WTC11 (cell line): ENCODE data around the gene ALKBH4. TPM values are rescaled to one million over a fixed set of nuclear protein-coding genes. Genes with fewer than 3 reads are reported as not detected.

Experiments used
- ATAC-seq: fragments of 200-7000 bp; cut with Tn5 transposase; 2 replicates; pipeline ENCODE4 v1.10.0; 2021; ENCODE audit warnings: mild to moderate bottlenecking, moderate library complexity
- CTCF ChIA-PET: fragments of 300-600 bp; sonication (Branson Sonifier 250); formaldehyde crosslinking; loops from one replicate; lab custom pipeline; 2021; ENCODE audit warnings: antibody characterized with exemption; lab: Charles Lee
- POLR2A ChIA-PET: fragments of 350-600 bp; sonication (Branson Sonifier 250); formaldehyde crosslinking; loops from one replicate; lab custom pipeline; 2021; ENCODE audit warnings: antibody characterized with exemption; lab: Charles Lee
- DNase-seq: peaks from one replicate; pipeline ENCODE4 v3.0.0; 2021; ENCODE audit warnings: low spot score
- H3K27ac Mint-ChIP-seq: 2 replicates; pipeline ENCODE4 v1.8.0; 2021; ENCODE audit warnings: mixed read lengths
- H3K27me3 Mint-ChIP-seq: 2 replicates; pipeline ENCODE4 v1.8.0; 2021; ENCODE audit warnings: low read depth, mild to moderate bottlenecking, moderate library complexity, mixed read lengths
- H3K36me3 Mint-ChIP-seq: 2 replicates; pipeline ENCODE4 v1.8.0; 2021; ENCODE audit warnings: mixed read lengths
- H3K4me1 Mint-ChIP-seq: 2 replicates; pipeline ENCODE4 v1.8.0; 2022; ENCODE audit warnings: mixed read lengths
- H3K4me3 Mint-ChIP-seq: 2 replicates; pipeline ENCODE4 v1.8.0; 2021; ENCODE audit warnings: mild to moderate bottlenecking, moderate library complexity, mixed read lengths
- H3K9me3 Mint-ChIP-seq: 2 replicates; pipeline ENCODE4 v1.8.0; 2021; ENCODE audit warnings: mixed read lengths
- CREB1 ChIP-seq: sonication (generic); formaldehyde crosslinking; IDR thresholded peaks from 2 replicates; pipeline ENCODE4 v1.8.0; 2023; ENCODE audit warnings: mild to moderate bottlenecking, missing genetic modification reagents
- ETV6 ChIP-seq: sonication (generic); formaldehyde crosslinking; IDR thresholded peaks from 2 replicates; pipeline ENCODE4 v1.8.1; 2022; ENCODE audit warnings: mild to moderate bottlenecking, missing genetic modification reagents
- JUN ChIP-seq: sonication (generic); formaldehyde crosslinking; IDR thresholded peaks from 2 replicates; pipeline ENCODE4 v1.8.0; 2023; ENCODE audit warnings: mild to moderate bottlenecking, missing genetic modification reagents
- KAT7 ChIP-seq: sonication (generic); formaldehyde crosslinking; IDR thresholded peaks from 2 replicates; pipeline ENCODE4 v1.8.1; 2023; ENCODE audit warnings: missing genetic modification reagents, mild to moderate bottlenecking, borderline replicate concordance
- NFATC4 ChIP-seq: fragments of 250-450 bp; sonication (Bioruptor Pico); IDR thresholded peaks from 2 replicates; pipeline ENCODE4 v1.9.0; 2021; ENCODE audit warnings: mild to moderate bottlenecking
- NR1H2 ChIP-seq: sonication (generic); formaldehyde crosslinking; IDR thresholded peaks from 2 replicates; pipeline ENCODE4 v1.9.0; 2021; ENCODE audit warnings: mild to moderate bottlenecking, moderate library complexity, missing genetic modification reagents
- NR2C2 ChIP-seq: sonication (generic); formaldehyde crosslinking; IDR thresholded peaks from 2 replicates; pipeline ENCODE4 v1.8.0; 2022; ENCODE audit warnings: mild to moderate bottlenecking, missing genetic modification reagents
- SMAD3 ChIP-seq: sonication (generic); formaldehyde crosslinking; IDR thresholded peaks from 2 replicates; pipeline ENCODE4 v1.8.0; 2022; ENCODE audit warnings: missing genetic modification reagents, mild to moderate bottlenecking, borderline replicate concordance
- ZNF219 ChIP-seq: sonication (generic); formaldehyde crosslinking; IDR thresholded peaks from 2 replicates; pipeline ENCODE4 v1.8.0; 2023; ENCODE audit warnings: missing genetic modification reagents, mild to moderate bottlenecking, borderline replicate concordance
- total RNA-seq: library from RNA; stranded (reverse); gene quantifications from 3 replicates; pipeline ENCODE4 v1.2.3, GENCODE V29; 2021
- TF ChIP-seq, protein P1 (sequence below): sonication (generic); formaldehyde crosslinking; IDR thresholded peaks from 2 replicates; pipeline ENCODE4 v1.8.1; 2022; ENCODE audit warnings: missing genetic modification reagents, borderline replicate concordance
- TF ChIP-seq, protein P2 (sequence below): fragments of 200-600 bp; IDR thresholded peaks from 2 replicates; pipeline ENCODE4 v1.8.0; 2022; ENCODE audit warnings: antibody characterized with exemption
- TF ChIP-seq, protein P3 (sequence below): sonication (generic); formaldehyde crosslinking; IDR thresholded peaks from 2 replicates; pipeline ENCODE4 v1.8.1; 2023; ENCODE audit warnings: mild to moderate bottlenecking, missing genetic modification reagents, moderate library complexity
- TF ChIP-seq, protein P4 (sequence below): sonication (generic); formaldehyde crosslinking; IDR thresholded peaks from 2 replicates; pipeline ENCODE4 v1.8.1; 2022; ENCODE audit warnings: low read depth, missing genetic modification reagents, borderline replicate concordance
- TF ChIP-seq, protein P5 (sequence below): sonication (generic); formaldehyde crosslinking; IDR thresholded peaks from 2 replicates; pipeline ENCODE4 v1.8.0; 2022; ENCODE audit warnings: mild to moderate bottlenecking, missing genetic modification reagents
- TF ChIP-seq, protein P6 (sequence below): fragments of 250-450 bp; sonication (Bioruptor Pico); IDR thresholded peaks from 2 replicates; pipeline ENCODE4 v1.9.0; 2021; ENCODE audit warnings: mild to moderate bottlenecking, borderline replicate concordance
- TF ChIP-seq, protein P7 (sequence below): sonication (generic); formaldehyde crosslinking; conservative IDR thresholded peaks from 2 replicates; pipeline ENCODE4 v1.8.1; 2022; ENCODE audit warnings: mild to moderate bottlenecking, missing genetic modification reagents
- TF ChIP-seq, protein P8 (sequence below): sonication (generic); formaldehyde crosslinking; conservative IDR thresholded peaks from 2 replicates; pipeline ENCODE4 v1.8.1; 2023; ENCODE audit warnings: mild to moderate bottlenecking, low read depth, missing genetic modification reagents, moderate library complexity
- TF ChIP-seq, protein P9 (sequence below): sonication (generic); formaldehyde crosslinking; IDR thresholded peaks from 2 replicates; pipeline ENCODE4 v1.8.1; 2022; ENCODE audit warnings: mild to moderate bottlenecking, moderate library complexity, missing genetic modification reagents

The ALKBH4 gene
- total RNA-seq, 1 experiment from 2014 or later = 20.4 TPM

DNA sequence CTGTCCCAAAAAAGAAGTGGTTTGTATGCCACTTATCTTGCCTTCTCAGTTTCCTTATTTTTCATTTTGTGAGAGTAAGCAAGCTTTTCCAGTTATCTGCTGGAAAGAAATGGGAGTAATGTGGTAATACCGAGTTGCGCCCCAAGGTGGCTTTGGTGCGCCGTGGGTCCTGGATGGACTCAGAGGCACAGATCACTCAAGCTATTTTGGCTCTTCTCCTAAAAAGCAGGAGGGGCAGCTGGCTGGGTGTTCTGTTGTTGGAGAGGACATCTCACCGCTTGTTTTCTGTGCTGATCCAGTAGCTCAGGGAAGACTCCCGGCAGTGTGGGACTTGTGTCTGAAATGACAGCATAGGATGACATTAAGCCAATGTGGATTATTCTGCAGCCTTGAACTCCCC lies 52.1 kb downstream of the ALKBH4 start:
- ChIA-PET POLR2A (no interaction called here), CTCF (interaction anchor here (0.5 to 1.7 kb wide), 27 partner anchors 8 to 1018 kb away, joined by 3 to 14 read pairs (median 4); partner anchors contain the start of genes ALKBH4, LRWD1, ORAI2 and PRKRIP1)
- H3K36me3 Mint-ChIP-seq = peaks cover 76% of the 10 kb centered on the region
- H3K9me3 Mint-ChIP-seq = peaks cover 19% of the 10 kb centered on the region
- DNase-seq = peak; percentile 66
- TF ChIP-seq, protein P1, sequence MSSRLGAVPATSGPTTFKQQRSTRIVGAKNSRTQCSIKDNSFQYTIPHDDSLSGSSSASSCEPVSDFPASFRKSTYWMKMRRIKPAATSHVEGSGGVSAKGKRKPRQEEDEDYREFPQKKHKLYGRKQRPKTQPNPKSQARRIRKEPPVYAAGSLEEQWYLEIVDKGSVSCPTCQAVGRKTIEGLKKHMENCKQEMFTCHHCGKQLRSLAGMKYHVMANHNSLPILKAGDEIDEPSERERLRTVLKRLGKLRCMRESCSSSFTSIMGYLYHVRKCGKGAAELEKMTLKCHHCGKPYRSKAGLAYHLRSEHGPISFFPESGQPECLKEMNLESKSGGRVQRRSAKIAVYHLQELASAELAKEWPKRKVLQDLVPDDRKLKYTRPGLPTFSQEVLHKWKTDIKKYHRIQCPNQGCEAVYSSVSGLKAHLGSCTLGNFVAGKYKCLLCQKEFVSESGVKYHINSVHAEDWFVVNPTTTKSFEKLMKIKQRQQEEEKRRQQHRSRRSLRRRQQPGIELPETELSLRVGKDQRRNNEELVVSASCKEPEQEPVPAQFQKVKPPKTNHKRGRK = no peak
- TF ChIP-seq, protein P2, sequence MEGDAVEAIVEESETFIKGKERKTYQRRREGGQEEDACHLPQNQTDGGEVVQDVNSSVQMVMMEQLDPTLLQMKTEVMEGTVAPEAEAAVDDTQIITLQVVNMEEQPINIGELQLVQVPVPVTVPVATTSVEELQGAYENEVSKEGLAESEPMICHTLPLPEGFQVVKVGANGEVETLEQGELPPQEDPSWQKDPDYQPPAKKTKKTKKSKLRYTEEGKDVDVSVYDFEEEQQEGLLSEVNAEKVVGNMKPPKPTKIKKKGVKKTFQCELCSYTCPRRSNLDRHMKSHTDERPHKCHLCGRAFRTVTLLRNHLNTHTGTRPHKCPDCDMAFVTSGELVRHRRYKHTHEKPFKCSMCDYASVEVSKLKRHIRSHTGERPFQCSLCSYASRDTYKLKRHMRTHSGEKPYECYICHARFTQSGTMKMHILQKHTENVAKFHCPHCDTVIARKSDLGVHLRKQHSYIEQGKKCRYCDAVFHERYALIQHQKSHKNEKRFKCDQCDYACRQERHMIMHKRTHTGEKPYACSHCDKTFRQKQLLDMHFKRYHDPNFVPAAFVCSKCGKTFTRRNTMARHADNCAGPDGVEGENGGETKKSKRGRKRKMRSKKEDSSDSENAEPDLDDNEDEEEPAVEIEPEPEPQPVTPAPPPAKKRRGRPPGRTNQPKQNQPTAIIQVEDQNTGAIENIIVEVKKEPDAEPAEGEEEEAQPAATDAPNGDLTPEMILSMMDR = peak; percentile 45
- H3K4me1 Mint-ChIP-seq = no peaks in the 10 kb centered on the region
- no peaks in the 10 kb centered on the region; the same call in 1 of the 2 replicates for H3K27me3 Mint-ChIP-seq
- peak; percentile 90 for ATAC-seq
- no peak overlapping the region for H3K4me3 Mint-ChIP-seq
- H3K27ac Mint-ChIP-seq = no peak overlapping the region; the same call in 1 of the 2 replicates

DNA sequence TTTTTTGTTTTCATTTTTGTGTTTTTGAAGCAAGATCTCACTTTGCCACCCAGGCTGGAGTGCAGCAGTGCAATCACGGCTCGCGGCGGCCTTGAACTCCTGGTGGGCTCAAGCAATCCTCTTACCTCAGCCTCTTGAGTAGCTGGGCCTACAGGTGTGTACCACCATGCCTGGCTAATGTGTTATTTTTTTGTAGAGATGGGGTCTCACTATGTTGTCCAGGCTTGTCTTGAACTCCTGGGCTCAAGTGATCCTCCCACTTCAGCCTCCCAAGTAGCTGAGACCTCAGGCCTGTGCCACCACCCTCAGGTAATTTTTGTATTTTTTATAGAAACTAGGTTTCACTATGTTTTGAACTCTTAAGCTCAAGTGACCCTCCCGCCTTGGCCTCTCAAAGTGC lies 53.7 kb downstream of the ALKBH4 start:
- DNase-seq = no peak
- Mint-ChIP-seq H3K4me3 (no peak overlapping the region), H3K4me1 (no peaks in the 10 kb centered on the region), H3K36me3 (peaks cover 79% of the 10 kb centered on the region), H3K27ac (no peak overlapping the region), H3K9me3 (peaks cover 19% of the 10 kb centered on the region), H3K27me3 (no peaks in the 10 kb centered on the region; the same call in 1 of the 2 replicates)
- ChIA-PET POLR2A (no interaction called here), CTCF (no interaction called here)
- no peak for ATAC-seq
- TF ChIP-seq JUN (CRISPR knock-in tag) (no peak), NR2C2 (CRISPR knock-in tag) (no peak), ETV6 (CRISPR knock-in tag) (no peak), NFATC4 (CRISPR knock-in tag) (no peak), NR1H2 (CRISPR knock-in tag) (no peak), SMAD3 (CRISPR knock-in tag) (no peak), KAT7 (no peak), CREB1 (no peak), ZNF219 (no peak)
- TF ChIP-seq, protein P3, sequence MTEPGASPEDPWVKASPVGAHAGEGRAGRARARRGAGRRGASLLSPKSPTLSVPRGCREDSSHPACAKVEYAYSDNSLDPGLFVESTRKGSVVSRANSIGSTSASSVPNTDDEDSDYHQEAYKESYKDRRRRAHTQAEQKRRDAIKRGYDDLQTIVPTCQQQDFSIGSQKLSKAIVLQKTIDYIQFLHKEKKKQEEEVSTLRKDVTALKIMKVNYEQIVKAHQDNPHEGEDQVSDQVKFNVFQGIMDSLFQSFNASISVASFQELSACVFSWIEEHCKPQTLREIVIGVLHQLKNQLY (CRISPR knock-in tag) = no peak
- TF ChIP-seq, protein P4, sequence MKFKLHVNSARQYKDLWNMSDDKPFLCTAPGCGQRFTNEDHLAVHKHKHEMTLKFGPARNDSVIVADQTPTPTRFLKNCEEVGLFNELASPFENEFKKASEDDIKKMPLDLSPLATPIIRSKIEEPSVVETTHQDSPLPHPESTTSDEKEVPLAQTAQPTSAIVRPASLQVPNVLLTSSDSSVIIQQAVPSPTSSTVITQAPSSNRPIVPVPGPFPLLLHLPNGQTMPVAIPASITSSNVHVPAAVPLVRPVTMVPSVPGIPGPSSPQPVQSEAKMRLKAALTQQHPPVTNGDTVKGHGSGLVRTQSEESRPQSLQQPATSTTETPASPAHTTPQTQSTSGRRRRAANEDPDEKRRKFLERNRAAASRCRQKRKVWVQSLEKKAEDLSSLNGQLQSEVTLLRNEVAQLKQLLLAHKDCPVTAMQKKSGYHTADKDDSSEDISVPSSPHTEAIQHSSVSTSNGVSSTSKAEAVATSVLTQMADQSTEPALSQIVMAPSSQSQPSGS (CRISPR knock-in tag) = no peak
- TF ChIP-seq, protein P5, sequence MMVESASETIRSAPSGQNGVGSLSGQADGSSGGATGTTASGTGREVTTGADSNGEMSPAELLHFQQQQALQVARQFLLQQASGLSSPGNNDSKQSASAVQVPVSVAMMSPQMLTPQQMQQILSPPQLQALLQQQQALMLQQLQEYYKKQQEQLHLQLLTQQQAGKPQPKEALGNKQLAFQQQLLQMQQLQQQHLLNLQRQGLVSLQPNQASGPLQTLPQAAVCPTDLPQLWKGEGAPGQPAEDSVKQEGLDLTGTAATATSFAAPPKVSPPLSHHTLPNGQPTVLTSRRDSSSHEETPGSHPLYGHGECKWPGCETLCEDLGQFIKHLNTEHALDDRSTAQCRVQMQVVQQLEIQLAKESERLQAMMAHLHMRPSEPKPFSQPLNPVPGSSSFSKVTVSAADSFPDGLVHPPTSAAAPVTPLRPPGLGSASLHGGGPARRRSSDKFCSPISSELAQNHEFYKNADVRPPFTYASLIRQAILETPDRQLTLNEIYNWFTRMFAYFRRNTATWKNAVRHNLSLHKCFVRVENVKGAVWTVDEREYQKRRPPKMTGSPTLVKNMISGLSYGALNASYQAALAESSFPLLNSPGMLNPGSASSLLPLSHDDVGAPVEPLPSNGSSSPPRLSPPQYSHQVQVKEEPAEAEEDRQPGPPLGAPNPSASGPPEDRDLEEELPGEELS = no peak
- TF ChIP-seq, protein P6, sequence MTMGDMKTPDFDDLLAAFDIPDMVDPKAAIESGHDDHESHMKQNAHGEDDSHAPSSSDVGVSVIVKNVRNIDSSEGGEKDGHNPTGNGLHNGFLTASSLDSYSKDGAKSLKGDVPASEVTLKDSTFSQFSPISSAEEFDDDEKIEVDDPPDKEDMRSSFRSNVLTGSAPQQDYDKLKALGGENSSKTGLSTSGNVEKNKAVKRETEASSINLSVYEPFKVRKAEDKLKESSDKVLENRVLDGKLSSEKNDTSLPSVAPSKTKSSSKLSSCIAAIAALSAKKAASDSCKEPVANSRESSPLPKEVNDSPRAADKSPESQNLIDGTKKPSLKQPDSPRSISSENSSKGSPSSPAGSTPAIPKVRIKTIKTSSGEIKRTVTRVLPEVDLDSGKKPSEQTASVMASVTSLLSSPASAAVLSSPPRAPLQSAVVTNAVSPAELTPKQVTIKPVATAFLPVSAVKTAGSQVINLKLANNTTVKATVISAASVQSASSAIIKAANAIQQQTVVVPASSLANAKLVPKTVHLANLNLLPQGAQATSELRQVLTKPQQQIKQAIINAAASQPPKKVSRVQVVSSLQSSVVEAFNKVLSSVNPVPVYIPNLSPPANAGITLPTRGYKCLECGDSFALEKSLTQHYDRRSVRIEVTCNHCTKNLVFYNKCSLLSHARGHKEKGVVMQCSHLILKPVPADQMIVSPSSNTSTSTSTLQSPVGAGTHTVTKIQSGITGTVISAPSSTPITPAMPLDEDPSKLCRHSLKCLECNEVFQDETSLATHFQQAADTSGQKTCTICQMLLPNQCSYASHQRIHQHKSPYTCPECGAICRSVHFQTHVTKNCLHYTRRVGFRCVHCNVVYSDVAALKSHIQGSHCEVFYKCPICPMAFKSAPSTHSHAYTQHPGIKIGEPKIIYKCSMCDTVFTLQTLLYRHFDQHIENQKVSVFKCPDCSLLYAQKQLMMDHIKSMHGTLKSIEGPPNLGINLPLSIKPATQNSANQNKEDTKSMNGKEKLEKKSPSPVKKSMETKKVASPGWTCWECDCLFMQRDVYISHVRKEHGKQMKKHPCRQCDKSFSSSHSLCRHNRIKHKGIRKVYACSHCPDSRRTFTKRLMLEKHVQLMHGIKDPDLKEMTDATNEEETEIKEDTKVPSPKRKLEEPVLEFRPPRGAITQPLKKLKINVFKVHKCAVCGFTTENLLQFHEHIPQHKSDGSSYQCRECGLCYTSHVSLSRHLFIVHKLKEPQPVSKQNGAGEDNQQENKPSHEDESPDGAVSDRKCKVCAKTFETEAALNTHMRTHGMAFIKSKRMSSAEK (CRISPR knock-in tag) = no peak
- TF ChIP-seq, protein P7, sequence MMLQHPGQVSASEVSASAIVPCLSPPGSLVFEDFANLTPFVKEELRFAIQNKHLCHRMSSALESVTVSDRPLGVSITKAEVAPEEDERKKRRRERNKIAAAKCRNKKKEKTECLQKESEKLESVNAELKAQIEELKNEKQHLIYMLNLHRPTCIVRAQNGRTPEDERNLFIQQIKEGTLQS (CRISPR knock-in tag) = no peak
- TF ChIP-seq, protein P8, sequence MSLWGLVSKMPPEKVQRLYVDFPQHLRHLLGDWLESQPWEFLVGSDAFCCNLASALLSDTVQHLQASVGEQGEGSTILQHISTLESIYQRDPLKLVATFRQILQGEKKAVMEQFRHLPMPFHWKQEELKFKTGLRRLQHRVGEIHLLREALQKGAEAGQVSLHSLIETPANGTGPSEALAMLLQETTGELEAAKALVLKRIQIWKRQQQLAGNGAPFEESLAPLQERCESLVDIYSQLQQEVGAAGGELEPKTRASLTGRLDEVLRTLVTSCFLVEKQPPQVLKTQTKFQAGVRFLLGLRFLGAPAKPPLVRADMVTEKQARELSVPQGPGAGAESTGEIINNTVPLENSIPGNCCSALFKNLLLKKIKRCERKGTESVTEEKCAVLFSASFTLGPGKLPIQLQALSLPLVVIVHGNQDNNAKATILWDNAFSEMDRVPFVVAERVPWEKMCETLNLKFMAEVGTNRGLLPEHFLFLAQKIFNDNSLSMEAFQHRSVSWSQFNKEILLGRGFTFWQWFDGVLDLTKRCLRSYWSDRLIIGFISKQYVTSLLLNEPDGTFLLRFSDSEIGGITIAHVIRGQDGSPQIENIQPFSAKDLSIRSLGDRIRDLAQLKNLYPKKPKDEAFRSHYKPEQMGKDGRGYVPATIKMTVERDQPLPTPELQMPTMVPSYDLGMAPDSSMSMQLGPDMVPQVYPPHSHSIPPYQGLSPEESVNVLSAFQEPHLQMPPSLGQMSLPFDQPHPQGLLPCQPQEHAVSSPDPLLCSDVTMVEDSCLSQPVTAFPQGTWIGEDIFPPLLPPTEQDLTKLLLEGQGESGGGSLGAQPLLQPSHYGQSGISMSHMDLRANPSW (CRISPR knock-in tag) = no peak
- TF ChIP-seq, protein P9, sequence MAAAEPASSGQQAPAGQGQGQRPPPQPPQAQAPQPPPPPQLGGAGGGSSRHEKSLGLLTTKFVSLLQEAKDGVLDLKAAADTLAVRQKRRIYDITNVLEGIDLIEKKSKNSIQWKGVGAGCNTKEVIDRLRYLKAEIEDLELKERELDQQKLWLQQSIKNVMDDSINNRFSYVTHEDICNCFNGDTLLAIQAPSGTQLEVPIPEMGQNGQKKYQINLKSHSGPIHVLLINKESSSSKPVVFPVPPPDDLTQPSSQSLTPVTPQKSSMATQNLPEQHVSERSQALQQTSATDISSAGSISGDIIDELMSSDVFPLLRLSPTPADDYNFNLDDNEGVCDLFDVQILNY (CRISPR knock-in tag) = no peak
